GM21528 (cell line): ENCODE data around the gene TARDBP.
"Not testable (repeated sequence)": the region's sequence is repeated elsewhere in the genome, so short reads cannot be mapped to it uniquely, and the experiment has no call there.

Source experiments
- ATAC-seq: cut with Tn5 transposase; IDR thresholded peaks from one replicate; pipeline ENCODE4 v1.9.1; 2021; ENCODE audit warnings: mild to moderate bottlenecking, moderate library complexity; ENCODE audit not compliant: unreplicated experiment, low FRiP score

Gene TARDBP

GRCh38 chr1:11041048-11041447 is 28.6 kb downstream of the TARDBP start:
- ATAC-seq: no peak

GRCh38 chr1:11042065-11042464 is 29.6 kb downstream of the TARDBP start:
- no peak for ATAC-seq

- ATAC-seq: no peak
Measured at GRCh38 chr1:11042995-11043874, 30.8 kb downstream of the TARDBP start.

- no peak for ATAC-seq
Measured at GRCh38 chr1:11044086-11044848, 31.8 kb downstream of the TARDBP start.

- ATAC-seq: no peak
Measured at GRCh38 chr1:11044849-11045427, 32.5 kb downstream of the TARDBP start.

- no peak for ATAC-seq
Measured at GRCh38 chr1:11045428-11046269, 33.2 kb downstream of the TARDBP start.

GRCh38 chr1:11046270-11046566 is 33.8 kb downstream of the TARDBP start:
- no peak for ATAC-seq

- ATAC-seq: no peak
Measured at GRCh38 chr1:11046625-11047365, 34.3 kb downstream of the TARDBP start, which contains the start of gene MASP2. MASP2 (minus strand) TSS chr1:11047239; CDS start chr1:11047207, 32 bp downstream.

- not testable (repeated sequence) for ATAC-seq
Measured at GRCh38 chr1:11051121-11051520, 38.7 kb downstream of the TARDBP start.

GRCh38 chr1:11051781-11052511 is 39.5 kb downstream of the TARDBP start:
- no peak for ATAC-seq

GRCh38 chr1:11052839-11053757 is 40.6 kb downstream of the TARDBP start:
- ATAC-seq: no peak

GRCh38 chr1:11053758-11054137 is 41.3 kb downstream of the TARDBP start:
- ATAC-seq: no peak

GRCh38 chr1:11054181-11054580 is 41.7 kb downstream of the TARDBP start:
- ATAC-seq: no peak

GRCh38 chr1:11054666-11055065 is 42.2 kb downstream of the TARDBP start:
- no peak for ATAC-seq

GRCh38 chr1:11055676-11056075 is 43.2 kb downstream of the TARDBP start:
- ATAC-seq: no peak

GRCh38 chr1:11056504-11056903 is 44.0 kb downstream of the TARDBP start:
- no peak for ATAC-seq

- ATAC-seq: no peak
Measured at GRCh38 chr1:11057477-11057876, 45.0 kb downstream of the TARDBP start.

GRCh38 chr1:11058026-11058425 is 45.6 kb downstream of the TARDBP start:
- ATAC-seq: no peak
